ENCODE measurements around the gene RAB40C. TPM values are rescaled to one million over a fixed set of nuclear protein-coding genes. Genes with fewer than 3 reads are reported as not detected.

The RAB40C gene
- polyA plus RNA-seq, 1 donor = 17.3 TPM

DNA sequence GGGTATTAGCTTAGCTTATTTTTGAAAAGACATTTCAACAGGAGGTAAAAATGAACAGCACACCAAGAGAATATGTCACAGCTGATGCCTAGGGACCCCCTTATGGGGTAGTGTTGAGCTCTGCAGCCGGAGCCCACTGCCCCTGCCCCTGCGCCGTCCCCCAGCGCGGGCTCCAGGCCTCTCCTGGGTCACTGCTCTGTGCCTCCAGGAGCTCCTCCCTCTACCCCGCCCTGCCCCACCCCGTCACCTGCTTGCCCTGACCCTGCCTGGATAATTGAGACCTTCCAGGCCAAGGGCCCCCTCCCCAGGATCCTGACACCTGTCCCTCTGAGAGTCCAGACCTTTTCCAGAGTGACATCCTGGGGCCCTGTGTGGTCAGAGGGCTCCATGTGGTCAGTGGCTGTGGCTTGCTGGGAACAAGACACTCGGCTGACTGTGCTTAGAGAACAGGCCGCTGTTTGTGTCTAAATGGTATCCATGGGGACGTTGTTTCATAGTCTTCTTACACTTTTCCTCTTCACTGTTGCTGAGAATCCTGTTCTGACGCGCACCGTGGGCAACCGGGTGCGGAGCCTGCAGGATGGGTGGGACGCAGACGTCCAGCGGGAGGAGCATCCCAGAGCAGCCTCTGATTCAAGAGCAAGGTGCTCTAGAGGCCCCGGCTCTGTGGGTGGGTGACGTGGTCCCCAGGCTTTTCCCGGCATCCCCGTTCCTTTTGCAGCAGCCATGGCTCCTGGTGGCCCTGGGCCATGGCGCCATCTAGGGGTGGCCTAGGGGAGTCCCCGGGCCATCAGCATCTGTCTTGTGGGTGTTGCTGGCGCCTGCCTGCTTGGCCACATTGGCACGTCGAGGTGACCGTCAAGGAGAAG, 20.9 kb downstream of the RAB40C start:
- DNase-seq = no peak

DNA sequence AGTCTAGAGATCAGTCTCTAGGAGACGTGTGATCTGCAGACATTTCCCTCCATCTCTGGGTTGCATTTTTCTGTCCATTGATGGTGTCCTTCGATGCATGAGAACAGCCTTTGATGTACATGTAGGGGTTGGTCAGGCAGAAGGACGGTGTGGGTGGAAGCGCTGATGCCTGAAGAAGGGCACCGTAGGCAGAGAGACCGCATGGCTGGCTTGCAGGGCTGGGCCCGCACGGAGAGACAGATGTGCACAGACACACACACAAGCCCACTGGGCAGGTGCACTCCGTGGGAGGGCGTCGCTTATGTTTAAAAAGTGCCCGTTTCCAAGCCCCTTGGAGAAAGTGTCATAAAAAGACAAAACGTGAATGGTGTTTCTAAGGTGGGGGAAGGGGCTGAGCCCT, 25.3 kb downstream of the RAB40C start:
- DNase-seq = no peak

GRCh38 chr16:616733-617586, 27.1 kb downstream of the RAB40C start:
- DNase-seq = no peak

DNA sequence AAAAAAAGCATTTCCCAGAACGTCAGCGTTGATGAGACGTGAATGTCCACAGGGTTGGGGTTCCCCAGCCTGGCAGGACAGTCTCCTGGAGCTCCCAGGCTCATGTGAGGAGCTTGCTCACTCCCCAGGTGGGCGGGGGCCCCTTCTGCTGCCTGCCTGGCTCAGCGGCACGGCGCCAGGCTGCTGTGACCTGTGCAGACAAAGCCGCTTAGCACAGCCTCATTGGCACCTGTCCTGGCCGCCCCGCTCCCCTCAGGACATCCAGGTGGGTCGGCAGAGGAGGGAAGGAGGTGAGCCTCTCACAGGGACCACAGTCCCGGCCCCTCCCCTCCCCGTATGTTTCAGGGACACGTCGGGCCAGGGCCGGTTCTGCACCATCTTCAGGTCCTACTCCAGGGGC, 28.0 kb downstream of the RAB40C start:
- DNase-seq = no peak

- no peak for DNase-seq
These were observed 29.7 kb downstream of the RAB40C start for GRCh38 chr16:619476-620100.

DNA sequence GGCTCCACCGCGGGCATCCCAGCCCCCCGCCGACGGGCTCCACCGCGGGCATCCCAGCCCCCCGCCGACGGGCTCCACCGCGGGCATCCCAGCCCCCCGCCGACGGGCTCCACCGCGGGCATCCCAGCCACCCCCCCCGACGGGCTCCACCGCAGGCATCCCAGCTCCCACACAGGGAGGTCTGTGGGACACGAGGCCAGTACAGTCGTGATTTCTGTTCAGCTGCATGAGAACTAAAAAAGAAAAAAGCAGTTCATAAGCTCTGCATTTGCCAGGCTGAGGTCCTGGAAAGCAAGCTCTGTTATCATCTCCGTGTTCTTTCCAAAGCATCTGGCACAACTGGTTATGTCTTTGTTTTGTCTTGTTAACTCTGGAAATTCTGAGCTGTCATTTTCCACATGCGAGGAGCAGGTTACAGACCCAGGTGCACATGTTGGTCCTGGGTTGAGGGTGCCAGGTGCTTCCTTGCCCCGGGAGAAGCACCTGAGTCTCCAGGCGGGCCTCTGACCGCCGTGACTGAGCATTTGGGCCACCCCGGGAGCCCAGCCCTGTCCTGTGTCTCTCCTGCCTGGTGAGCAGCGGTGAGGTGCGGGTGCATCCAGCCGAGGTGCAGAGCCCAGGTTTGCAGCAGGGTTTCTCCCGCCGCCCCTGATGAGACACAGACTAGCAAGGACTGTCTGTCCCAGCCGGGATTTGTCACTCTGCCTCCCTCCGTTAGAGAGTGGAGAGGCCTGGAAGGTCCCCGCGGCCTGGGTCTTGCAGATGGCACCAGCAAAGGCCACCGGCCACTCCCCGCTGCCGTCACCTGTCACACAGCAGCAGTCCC, 31.0 kb downstream of the RAB40C start:
- DNase-seq = no peak

DNA sequence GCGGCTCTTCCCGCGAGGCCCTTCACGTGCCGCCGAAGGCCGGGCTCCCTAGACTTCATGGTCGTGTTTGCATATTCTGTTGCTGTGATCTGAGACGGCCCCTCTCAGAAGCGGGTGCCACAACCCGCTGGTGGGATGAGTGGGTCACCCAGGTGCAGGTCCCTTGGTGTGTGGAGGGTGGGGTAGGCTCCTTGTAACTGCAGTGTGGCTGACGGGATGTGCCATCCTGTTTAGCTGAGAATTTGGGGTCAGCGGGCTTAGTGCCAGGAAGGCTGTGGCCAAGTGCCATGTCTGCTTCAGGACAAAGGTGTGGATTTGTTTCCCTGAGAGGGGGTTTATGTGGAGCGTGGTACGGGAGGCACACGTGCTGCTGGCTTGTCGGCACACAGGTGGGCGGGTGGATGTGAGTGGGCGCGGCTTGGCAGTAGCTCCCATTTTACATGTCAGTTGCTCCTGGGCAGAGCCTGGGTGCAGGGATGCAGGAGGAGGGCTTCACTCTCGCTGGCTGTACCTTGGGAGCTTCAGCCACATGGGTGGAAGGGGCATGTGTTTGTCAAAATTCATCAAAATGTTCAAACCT, 31.8 kb downstream of the RAB40C start:
- DNase-seq = no peak

DNA sequence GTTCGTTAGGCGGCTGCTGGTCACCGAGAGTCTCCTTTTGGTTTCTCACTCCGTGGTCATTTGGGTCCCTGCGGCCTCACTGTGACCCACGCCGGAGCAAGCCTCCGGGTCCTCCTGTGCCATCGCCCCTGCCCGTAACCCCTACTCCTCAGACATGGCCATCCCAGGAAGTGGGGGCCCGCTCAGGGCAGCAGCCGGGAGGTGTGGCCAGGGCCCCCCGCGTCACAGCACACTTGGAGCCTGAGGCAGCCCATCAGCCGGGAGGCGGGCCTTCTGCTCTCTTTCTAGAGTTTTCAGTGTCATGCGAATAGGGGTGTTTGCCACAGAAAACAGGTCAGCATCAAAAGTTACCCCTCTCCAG, 33.0 kb downstream of the RAB40C start:
- no peak for DNase-seq

GRCh38 chr16:624526-625070, 34.7 kb downstream of the RAB40C start:
- DNase-seq = no peak

- no peak for DNase-seq
These were observed 35.5 kb downstream of the RAB40C start for GRCh38 chr16:625117-625976.

GRCh38 chr16:625977-626765, 36.3 kb downstream of the RAB40C start:
- no peak for DNase-seq

DNA sequence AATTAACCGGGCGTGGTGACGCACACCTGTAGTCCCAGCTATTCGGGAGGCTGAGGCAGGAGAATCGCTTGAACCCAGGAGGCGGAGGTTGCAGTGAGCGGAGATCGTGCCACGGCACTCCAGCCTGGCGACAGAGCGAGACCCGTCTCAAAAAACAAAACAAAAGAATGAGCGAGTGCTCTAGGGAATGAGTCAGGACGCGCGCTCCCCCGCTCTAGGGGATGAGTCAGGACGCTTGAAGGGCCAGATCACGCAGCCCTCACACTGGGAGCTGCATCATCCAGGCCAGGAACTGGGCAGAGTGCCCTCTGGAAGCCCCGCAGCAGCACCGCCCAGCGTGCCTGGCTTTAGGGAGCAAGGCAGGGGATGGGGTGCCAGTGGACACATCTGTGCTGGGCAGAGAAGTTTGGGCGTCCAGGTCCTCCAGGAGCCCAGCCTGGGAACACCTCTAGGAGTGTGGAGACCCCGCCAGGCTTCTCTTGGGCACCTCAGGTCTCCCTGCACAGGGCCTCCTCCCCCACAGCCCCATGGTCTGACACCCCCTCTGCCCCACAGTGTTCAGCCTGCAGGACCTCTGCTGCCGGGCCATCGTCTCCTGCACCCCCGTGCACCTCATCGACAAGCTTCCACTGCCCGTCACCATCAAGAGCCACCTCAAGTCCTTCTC, 37.1 kb downstream of the RAB40C start:
- no peak for DNase-seq

- DNase-seq = no peak
These were observed 37.8 kb downstream of the RAB40C start for GRCh38 chr16:627454-628239.

DNA sequence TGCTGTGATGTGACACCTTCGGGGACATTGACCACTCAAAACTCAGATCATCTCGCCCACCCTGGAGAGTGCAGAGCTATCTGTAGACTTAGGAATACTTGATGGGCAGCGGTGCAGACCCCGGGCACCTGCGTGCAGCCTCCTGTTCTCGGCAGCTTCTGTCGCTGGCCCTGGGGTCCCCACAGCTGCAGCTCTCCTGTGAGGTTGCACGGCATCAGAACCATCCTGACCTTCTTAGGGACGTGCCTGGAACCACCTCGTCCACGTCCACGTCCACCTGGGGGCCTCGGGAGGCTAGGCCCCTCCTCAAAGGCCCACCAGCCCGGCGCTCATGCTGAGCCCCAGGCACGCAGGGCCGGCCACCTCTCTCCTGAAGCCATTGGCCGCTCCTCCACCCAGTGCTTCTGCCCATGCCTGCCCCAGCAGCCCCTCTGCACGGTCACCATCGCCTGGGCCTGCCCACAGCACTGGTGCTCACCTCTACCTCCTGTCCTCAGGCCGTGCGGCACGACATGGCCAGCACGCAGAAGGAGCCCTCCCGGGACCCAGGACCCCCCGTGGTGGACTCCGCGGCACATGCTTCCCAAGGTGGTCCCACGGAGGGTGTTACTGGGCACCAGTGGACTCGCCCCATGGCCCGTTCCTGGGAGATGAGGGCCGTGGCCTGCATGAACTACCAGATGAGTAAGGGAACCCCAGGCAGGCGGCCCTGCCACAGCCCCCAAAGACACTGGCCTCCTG, 38.6 kb downstream of the RAB40C start:
- DNase-seq = no peak

DNA sequence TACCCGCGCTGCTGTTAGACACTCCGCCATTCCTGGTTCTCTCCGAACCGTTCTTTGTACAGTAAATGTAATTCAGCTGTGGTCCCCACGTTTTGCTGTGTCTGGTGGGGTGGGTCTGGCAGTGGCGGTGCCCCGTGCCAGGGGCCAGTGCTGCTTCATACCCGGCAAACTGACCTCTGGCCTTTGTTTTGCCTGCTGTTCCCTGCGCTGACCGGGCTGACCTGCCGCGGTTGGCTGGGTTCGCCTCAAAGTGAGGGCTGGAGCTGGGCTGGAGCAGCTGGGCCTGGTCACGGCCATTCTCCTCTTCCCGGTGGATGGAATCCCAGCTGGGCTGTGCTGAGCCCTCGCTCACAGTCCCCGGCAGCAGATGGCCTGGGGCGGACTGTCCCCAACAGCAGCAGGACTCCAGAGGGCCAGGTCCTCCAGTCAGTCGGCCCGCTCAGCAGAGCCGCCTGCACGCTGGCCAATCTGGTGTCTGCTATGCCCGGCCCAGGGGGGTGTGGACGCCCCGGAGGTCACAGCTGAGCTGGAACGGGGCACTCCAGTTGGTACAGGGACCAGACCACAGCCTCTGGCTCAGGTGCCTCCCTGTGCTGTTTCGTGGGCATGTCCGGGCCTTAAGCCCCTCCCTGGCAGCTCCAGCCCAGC, 39.4 kb downstream of the RAB40C start:
- no peak for DNase-seq

DNA sequence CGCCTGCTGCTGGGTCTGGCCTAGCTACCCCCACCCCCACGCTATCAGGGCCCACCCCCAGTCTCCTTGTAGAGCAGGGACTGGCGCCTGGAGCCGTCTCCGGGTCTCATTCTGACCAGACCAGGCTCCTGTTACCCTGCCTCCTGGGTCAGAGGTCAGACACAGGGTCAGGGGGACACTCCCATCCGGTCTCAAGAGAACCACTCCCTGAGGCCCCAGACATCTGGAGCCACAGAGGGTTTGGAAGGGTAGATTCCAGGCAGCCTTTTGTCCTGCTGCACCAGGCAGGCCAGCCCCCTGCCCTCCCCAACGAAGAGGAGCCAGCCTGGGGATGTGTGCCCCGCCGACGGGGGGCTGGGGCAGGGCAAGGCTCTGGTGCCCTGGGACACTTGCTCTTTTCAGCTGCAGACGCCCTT, 40.0 kb downstream of the RAB40C start:
- no peak for DNase-seq
